ENCODE results near the gene C10orf90.
A peak's percentile ranks its signal among the peaks of the same experiment; 100 is the strongest.

The C10orf90 gene

GRCh38 chr10:126408953-126409641 is 261.4 kb downstream of the C10orf90 start:
- Mint-ChIP-seq H3K36me3 (ENCODE audit: low read depth) (no peaks in the 10 kb centered on the region), H3K4me3 (no peak overlapping the region), H3K9me3 (no peaks in the 10 kb centered on the region), H3K27ac (no peak overlapping the region), H3K4me1 (peaks cover 18% of the 10 kb centered on the region), H3K27me3 (ENCODE audit: low read depth) (peaks cover 4% of the 10 kb centered on the region)
- TF ChIP-seq, protein P1, sequence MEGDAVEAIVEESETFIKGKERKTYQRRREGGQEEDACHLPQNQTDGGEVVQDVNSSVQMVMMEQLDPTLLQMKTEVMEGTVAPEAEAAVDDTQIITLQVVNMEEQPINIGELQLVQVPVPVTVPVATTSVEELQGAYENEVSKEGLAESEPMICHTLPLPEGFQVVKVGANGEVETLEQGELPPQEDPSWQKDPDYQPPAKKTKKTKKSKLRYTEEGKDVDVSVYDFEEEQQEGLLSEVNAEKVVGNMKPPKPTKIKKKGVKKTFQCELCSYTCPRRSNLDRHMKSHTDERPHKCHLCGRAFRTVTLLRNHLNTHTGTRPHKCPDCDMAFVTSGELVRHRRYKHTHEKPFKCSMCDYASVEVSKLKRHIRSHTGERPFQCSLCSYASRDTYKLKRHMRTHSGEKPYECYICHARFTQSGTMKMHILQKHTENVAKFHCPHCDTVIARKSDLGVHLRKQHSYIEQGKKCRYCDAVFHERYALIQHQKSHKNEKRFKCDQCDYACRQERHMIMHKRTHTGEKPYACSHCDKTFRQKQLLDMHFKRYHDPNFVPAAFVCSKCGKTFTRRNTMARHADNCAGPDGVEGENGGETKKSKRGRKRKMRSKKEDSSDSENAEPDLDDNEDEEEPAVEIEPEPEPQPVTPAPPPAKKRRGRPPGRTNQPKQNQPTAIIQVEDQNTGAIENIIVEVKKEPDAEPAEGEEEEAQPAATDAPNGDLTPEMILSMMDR (IDR thresholded peaks at IDR 0.05; ENCODE audit: unreplicated experiment in 3 of 3) = no peak

- Mint-ChIP-seq H3K4me1 (peaks cover 18% of the 10 kb centered on the region), H3K36me3 (ENCODE audit: low read depth) (no peaks in the 10 kb centered on the region), H3K4me3 (no peak overlapping the region), H3K27me3 (ENCODE audit: low read depth) (peaks cover 4% of the 10 kb centered on the region), H3K9me3 (no peaks in the 10 kb centered on the region), H3K27ac (no peak overlapping the region)
- TF ChIP-seq, protein P1 (IDR thresholded peaks at IDR 0.05; ENCODE audit: unreplicated experiment in 3 of 3) = no peak
Measured at GRCh38 chr10:126407831-126408230, 262.7 kb downstream of the C10orf90 start.

DNA sequence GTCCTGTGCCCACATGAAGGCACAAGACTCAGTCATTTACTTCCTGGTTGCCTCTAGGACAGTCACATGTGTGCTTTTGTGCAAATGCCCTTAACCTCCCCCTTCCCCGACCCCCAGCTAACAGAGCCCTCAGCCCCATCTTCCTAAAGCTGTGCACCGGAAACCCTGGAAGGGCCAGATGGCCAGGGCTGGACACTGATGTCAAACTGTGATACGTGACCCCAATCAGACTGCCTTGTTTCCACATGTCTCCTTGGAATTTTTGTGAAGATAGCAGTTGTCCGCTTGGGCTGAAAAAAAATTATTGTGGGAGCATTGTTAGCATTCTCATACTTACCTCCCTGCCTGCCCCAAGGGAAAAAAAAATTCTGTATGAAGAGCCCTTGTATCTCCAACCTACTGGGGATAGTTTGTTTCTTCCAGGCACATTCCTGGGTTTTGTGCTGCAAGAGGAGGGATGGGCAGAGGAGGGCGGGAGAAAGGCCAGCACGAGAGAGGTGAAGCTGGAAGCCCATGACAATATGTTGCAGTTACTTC is 265.2 kb downstream of the C10orf90 start:
- no peak overlapping the region for H3K4me3 Mint-ChIP-seq
- no peaks in the 10 kb centered on the region for H3K36me3 Mint-ChIP-seq (ENCODE audit: low read depth)
- peaks cover 18% of the 10 kb centered on the region for H3K4me1 Mint-ChIP-seq
- TF ChIP-seq, protein P1 (IDR thresholded peaks at IDR 0.05; ENCODE audit: unreplicated experiment in 3 of 3) = no peak
- H3K9me3 Mint-ChIP-seq = no peaks in the 10 kb centered on the region
- H3K27me3 Mint-ChIP-seq (ENCODE audit: low read depth) = peaks cover 11% of the 10 kb centered on the region
- no peak overlapping the region for H3K27ac Mint-ChIP-seq

- H3K36me3 Mint-ChIP-seq (ENCODE audit: low read depth) = no peaks in the 10 kb centered on the region
- no peak overlapping the region for H3K4me3 Mint-ChIP-seq
- H3K27ac Mint-ChIP-seq = peak overlapping the region in 1 of 3 experiments; percentile 29
- TF ChIP-seq, protein P1 (IDR thresholded peaks at IDR 0.05; ENCODE audit: unreplicated experiment in 3 of 3) = no peak
- peaks cover 11% of the 10 kb centered on the region for H3K27me3 Mint-ChIP-seq (ENCODE audit: low read depth)
- peaks cover 6% of the 10 kb centered on the region for H3K4me1 Mint-ChIP-seq
- no peaks in the 10 kb centered on the region for H3K9me3 Mint-ChIP-seq
Measured at GRCh38 chr10:126402721-126403695, 267.5 kb downstream of the C10orf90 start.

DNA sequence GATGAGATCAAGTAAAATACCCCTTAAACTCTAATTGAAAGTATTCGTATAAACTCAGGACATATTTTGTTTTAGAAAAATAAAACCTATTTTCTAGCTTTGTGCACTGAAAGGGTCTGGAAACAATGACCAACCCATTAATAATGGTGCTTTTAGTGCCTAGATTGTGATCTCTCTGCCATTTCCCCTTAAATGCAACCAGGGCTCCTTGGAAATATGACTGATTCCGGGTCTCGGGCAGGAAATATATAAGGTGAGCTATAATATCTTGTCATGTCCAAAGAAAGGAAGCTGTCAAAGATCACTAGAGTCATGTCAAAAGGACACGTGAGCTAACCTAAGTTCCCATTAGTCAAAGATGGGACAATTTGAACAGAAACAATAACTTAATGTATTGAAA is 269.9 kb downstream of the C10orf90 start:
- peaks cover 13% of the 10 kb centered on the region for H3K27me3 Mint-ChIP-seq (ENCODE audit: low read depth)
- no peak overlapping the region for H3K4me3 Mint-ChIP-seq
- peaks cover 2% of the 10 kb centered on the region for H3K9me3 Mint-ChIP-seq
- H3K4me1 Mint-ChIP-seq = peaks cover 9% of the 10 kb centered on the region
- H3K36me3 Mint-ChIP-seq (ENCODE audit: low read depth) = no peaks in the 10 kb centered on the region
- TF ChIP-seq, protein P1 (IDR thresholded peaks at IDR 0.05; ENCODE audit: unreplicated experiment in 3 of 3) = no peak
- H3K27ac Mint-ChIP-seq = no peak overlapping the region

Data from nephron (organoid).